Measurements from ENCODE around the gene CGRRF1. TPM values are rescaled to one million over a fixed set of nuclear protein-coding genes. Genes with fewer than 3 reads are reported as not detected.

CGRRF1 gene
- total RNA-seq, 1 experiment from 2014 or later: 14.1 TPM

DNA sequence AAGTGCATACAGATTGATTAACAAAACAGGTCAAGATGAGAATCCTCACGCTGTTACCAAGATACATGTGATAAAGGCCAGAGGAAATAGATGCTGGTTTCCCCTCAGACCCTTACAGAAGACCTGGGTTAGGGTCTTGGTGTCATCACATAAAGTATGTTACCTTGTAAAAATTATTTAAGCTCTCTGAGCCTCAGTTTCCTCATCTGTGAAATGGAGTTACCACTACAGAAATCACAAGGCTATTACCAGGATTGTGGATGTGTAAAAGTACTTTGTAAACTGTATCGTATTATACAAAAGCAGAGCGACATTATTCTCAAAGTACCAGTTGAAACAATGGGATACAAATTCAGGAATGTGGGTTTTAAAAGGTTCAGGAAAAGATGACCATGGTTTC is 71.2 kb downstream of the CGRRF1 start:
- Histone ChIP-seq H3K27ac (ENCODE audit: low read length) (no peak overlapping the region), H3K4me3 (ENCODE audit: low read depth in 2 of 2, low read length in 2 of 2) (no peak overlapping the region), H3K27me3 (ENCODE audit: control insufficient read depth, insufficient read depth, low read length) (no peaks in the 10 kb centered on the region), H3K9me3 (ENCODE audit: control insufficient read depth, insufficient read depth, low read depth, low read length) (no peaks in the 10 kb centered on the region), H3K36me3 (ENCODE audit: control insufficient read depth, insufficient read depth, low read length) (no peaks in the 10 kb centered on the region), H3K4me1 (ENCODE audit: control insufficient read depth, insufficient read depth, low read length) (no peaks in the 10 kb centered on the region)
- POLR2A ChIA-PET: no interaction called here
- CTCF ChIA-PET: no interaction called here
- BruUV-seq (replicated peaks): no TSS peak
- intact Hi-C loops (cut with micrococcal nuclease; ENCODE audit: unreplicated experiment): no loop called here
- no peak for ATAC-seq
- in situ Hi-C loops (cut with HindIII; ENCODE audit: low pct_unique_long_range_greater_than_20kb, low sequenced_read_pairs): no loop called here
- DNase-seq (ENCODE audit: low read depth, low spot score): no peak
- TF ChIP-seq POLR2AphosphoS5 (IDR thresholded peaks at IDR 0.05; ENCODE audit: low read depth, low read length) (no peak), TCF7L2 (IDR thresholded peaks at IDR 0.05; ENCODE audit: low read depth, low read length) (no peak), SIN3A (IDR thresholded peaks at IDR 0.05; ENCODE audit: borderline replicate concordance, insufficient read depth, low read depth, low read length) (no peak)
- TF ChIP-seq, protein P1, sequence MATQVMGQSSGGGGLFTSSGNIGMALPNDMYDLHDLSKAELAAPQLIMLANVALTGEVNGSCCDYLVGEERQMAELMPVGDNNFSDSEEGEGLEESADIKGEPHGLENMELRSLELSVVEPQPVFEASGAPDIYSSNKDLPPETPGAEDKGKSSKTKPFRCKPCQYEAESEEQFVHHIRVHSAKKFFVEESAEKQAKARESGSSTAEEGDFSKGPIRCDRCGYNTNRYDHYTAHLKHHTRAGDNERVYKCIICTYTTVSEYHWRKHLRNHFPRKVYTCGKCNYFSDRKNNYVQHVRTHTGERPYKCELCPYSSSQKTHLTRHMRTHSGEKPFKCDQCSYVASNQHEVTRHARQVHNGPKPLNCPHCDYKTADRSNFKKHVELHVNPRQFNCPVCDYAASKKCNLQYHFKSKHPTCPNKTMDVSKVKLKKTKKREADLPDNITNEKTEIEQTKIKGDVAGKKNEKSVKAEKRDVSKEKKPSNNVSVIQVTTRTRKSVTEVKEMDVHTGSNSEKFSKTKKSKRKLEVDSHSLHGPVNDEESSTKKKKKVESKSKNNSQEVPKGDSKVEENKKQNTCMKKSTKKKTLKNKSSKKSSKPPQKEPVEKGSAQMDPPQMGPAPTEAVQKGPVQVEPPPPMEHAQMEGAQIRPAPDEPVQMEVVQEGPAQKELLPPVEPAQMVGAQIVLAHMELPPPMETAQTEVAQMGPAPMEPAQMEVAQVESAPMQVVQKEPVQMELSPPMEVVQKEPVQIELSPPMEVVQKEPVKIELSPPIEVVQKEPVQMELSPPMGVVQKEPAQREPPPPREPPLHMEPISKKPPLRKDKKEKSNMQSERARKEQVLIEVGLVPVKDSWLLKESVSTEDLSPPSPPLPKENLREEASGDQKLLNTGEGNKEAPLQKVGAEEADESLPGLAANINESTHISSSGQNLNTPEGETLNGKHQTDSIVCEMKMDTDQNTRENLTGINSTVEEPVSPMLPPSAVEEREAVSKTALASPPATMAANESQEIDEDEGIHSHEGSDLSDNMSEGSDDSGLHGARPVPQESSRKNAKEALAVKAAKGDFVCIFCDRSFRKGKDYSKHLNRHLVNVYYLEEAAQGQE (IDR thresholded peaks at IDR 0.05; ENCODE audit: insufficient read depth in 1 of 2, low read depth in 2 of 2, low read length in 1 of 2): no peak
- TF ChIP-seq, protein P2, sequence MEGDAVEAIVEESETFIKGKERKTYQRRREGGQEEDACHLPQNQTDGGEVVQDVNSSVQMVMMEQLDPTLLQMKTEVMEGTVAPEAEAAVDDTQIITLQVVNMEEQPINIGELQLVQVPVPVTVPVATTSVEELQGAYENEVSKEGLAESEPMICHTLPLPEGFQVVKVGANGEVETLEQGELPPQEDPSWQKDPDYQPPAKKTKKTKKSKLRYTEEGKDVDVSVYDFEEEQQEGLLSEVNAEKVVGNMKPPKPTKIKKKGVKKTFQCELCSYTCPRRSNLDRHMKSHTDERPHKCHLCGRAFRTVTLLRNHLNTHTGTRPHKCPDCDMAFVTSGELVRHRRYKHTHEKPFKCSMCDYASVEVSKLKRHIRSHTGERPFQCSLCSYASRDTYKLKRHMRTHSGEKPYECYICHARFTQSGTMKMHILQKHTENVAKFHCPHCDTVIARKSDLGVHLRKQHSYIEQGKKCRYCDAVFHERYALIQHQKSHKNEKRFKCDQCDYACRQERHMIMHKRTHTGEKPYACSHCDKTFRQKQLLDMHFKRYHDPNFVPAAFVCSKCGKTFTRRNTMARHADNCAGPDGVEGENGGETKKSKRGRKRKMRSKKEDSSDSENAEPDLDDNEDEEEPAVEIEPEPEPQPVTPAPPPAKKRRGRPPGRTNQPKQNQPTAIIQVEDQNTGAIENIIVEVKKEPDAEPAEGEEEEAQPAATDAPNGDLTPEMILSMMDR (IDR thresholded peaks at IDR 0.05): no peak

DNA sequence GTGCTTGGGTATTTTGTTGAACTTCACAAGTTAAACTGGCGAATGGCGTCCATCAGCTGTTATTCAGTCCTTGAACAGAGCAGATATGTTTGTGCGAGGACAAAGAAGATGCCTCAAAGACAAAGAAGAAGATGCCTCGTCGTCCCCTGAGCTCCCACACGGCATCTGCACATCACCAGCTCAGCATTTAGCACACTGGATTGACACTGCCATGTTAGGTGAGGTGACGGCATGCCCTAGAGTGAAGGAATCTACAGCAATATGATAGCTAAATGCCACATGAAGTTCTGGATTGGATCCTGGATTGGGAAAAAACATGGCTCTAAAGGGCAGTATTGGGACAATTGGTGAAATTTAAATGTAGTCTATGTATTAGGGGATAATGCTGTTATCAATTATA is 72.6 kb downstream of the CGRRF1 start:
- in situ Hi-C loops (cut with HindIII; ENCODE audit: low pct_unique_long_range_greater_than_20kb, low sequenced_read_pairs): no loop called here
- no TSS peak for BruUV-seq (replicated peaks)
- CTCF ChIA-PET: no interaction called here

More for the DNA sequence above, 72.6 kb downstream of the CGRRF1 start:
- POLR2A ChIA-PET: no interaction called here
- Histone ChIP-seq H3K4me1 (ENCODE audit: control insufficient read depth, insufficient read depth, low read length) (no peaks in the 10 kb centered on the region), H3K27ac (ENCODE audit: low read length) (no peak overlapping the region), H3K27me3 (ENCODE audit: control insufficient read depth, insufficient read depth, low read length) (no peaks in the 10 kb centered on the region), H3K4me3 (ENCODE audit: low read depth in 2 of 2, low read length in 2 of 2) (no peak overlapping the region), H3K9me3 (ENCODE audit: control insufficient read depth, insufficient read depth, low read depth, low read length) (no peaks in the 10 kb centered on the region), H3K36me3 (ENCODE audit: control insufficient read depth, insufficient read depth, low read length) (no peaks in the 10 kb centered on the region)
- DNase-seq (ENCODE audit: low read depth, low spot score) (no peak), ATAC-seq (no peak)
- no peak for TF ChIP-seq POLR2AphosphoS5 (IDR thresholded peaks at IDR 0.05; ENCODE audit: low read depth, low read length)
- TF ChIP-seq, protein P2 (IDR thresholded peaks at IDR 0.05): no peak
- TF ChIP-seq, protein P1 (IDR thresholded peaks at IDR 0.05; ENCODE audit: insufficient read depth in 1 of 2, low read depth in 2 of 2, low read length in 1 of 2): no peak
- no peak for TF ChIP-seq SIN3A (IDR thresholded peaks at IDR 0.05; ENCODE audit: borderline replicate concordance, insufficient read depth, low read depth, low read length)
- TF ChIP-seq TCF7L2 (IDR thresholded peaks at IDR 0.05; ENCODE audit: low read depth, low read length): no peak
- intact Hi-C loops (cut with micrococcal nuclease; ENCODE audit: unreplicated experiment): no loop called here

Data from Panc1 (cell line).